Gastroesophageal sphincter (tissue), 3 donors: ENCODE data around the gene CHRND.

Source experiments
- EP300 ChIP-seq: sonication (generic); formaldehyde crosslinking; IDR thresholded peaks from one replicate; pipeline ENCODE4 v1.6.1; 2017; ENCODE audit warnings: antibody characterized with exemption, mild to moderate bottlenecking
- TF ChIP-seq, protein P1 (sequence below), 4 experiments: fragments of 200-600 bp in 2 of 4; fragments of 450-650 bp in 2 of 4; sonication (generic) in 1 of 4; IDR thresholded peaks; one replicate each; pipeline ENCODE4 v1.5.1; 2017 to 2019; ENCODE audit warnings: antibody characterized with exemption in 4 of 4, mild to moderate bottlenecking in 2 of 4, moderate library complexity in 2 of 4

DNA sequence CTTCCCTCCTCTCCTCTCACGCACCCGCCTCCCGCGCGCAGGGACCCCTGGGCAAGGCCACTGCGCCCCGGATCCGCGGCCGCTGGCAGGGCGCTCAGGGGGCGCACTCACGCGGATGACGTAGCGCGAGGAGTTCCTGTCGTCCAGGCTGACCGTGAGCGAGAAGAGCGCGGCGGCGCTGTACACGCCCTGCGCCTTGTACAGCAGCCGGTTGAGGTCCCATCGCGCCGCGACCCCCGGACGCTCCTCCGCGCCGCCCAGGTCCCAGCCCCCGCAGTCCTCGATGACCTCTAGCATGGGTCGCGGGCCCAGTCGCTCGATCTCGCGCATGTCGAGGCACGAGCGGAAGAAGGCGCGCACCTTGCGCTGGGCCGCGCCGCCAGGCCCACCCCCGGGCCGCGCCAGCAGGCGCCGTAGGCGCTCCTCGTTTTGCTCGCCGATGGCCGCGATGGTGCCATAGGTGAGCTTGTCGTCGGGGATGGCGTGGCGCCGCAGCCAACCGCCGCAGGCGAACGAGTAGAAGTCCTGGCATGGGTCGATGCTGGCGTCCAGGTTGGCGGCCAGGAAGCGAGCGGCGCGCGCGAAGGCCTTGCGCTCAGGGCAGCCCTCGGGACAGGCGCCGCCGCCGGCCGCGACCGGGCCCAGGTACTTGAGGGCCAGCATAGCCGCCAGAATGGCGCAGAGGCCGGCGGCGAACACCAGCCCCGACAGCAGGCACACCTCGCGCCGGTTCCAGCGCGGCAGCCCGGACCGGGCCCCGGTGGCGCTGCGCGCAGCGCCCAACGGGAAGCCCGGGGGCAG lies 40.0 kb upstream of the CHRND start:
- TF ChIP-seq, protein P1, sequence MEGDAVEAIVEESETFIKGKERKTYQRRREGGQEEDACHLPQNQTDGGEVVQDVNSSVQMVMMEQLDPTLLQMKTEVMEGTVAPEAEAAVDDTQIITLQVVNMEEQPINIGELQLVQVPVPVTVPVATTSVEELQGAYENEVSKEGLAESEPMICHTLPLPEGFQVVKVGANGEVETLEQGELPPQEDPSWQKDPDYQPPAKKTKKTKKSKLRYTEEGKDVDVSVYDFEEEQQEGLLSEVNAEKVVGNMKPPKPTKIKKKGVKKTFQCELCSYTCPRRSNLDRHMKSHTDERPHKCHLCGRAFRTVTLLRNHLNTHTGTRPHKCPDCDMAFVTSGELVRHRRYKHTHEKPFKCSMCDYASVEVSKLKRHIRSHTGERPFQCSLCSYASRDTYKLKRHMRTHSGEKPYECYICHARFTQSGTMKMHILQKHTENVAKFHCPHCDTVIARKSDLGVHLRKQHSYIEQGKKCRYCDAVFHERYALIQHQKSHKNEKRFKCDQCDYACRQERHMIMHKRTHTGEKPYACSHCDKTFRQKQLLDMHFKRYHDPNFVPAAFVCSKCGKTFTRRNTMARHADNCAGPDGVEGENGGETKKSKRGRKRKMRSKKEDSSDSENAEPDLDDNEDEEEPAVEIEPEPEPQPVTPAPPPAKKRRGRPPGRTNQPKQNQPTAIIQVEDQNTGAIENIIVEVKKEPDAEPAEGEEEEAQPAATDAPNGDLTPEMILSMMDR (IDR thresholded peaks at IDR 0.05), result no peak
- no peak for TF ChIP-seq EP300
